Stimulated activated CD4-positive, alpha-beta T cell treated with anti-CD3 and anti-CD28 coated beads, Interleukin-12 subunit alpha, Interleukin-12 subunit beta, amount 100 ng/mL, for 24 hours (primary cell): Measurements from ENCODE around the gene EMX1.

Source experiments
- DNase-seq, 2 experiments: peaks; one replicate each; pipeline ENCODE4 v3.0.0-alpha.2; 2020; ENCODE audit warnings: low read depth in 2 of 2

The EMX1 gene

DNA sequence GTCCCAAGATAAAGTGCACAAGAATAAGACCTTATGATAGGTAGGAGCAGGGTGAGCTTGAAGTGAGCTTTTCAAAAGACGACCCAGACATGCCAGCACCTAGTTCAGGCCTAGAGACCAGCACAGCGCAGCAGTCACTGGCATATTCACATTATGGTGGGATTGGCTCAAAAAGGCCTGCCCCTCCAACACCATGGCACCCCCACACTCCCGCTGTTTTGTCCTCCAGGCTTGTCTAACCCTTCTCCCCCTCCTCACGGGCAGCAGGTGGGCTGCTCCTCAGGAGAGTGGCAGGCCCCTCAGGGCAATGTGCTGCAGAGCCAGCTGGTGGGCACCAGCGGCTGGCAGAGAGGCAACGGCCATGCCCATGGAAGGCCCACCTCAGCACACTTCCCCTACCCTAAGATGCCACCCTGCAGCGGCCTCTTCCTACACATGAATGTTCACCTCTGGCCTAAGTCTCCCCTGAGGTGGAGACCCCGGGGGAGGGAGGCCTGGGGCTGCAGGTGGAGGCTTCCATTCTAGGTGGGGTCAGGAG lies 25.6 kb downstream of the EMX1 start:
- DNase-seq = no peak

GRCh38 chr2:72943540-72944395 lies 26.4 kb downstream of the EMX1 start:
- no peak for DNase-seq

DNA sequence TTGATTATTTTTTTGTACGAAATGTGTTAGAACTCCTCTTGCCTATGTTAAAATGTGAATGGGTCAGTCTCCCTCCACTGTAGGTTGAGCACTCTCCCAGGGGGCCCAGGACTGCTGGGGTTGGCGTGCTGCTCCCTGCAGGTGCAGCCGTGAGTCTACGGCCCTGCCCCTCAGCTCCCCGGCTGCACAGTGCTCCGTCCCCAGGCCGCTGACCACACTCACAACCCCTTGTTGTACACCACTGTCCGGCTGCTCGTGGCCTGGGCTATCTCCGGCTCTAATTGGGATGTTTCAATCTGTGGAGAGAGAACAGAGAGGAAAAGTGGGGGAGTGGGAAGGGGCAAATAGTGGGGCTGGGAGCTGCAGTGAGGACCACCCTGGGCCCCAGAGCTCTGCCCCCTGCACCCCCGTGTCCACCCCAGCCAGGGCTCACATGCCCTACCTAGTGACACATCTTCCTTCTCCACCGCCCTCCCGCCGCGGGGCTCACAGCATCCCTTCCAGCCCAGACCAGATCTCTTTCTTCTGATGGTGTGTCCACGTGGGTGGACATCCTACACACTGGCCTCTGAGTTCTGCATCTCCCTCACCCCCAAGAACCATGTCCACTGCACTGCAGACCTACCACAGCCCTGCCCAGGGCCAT lies 27.6 kb downstream of the EMX1 start:
- DNase-seq = no peak

DNA sequence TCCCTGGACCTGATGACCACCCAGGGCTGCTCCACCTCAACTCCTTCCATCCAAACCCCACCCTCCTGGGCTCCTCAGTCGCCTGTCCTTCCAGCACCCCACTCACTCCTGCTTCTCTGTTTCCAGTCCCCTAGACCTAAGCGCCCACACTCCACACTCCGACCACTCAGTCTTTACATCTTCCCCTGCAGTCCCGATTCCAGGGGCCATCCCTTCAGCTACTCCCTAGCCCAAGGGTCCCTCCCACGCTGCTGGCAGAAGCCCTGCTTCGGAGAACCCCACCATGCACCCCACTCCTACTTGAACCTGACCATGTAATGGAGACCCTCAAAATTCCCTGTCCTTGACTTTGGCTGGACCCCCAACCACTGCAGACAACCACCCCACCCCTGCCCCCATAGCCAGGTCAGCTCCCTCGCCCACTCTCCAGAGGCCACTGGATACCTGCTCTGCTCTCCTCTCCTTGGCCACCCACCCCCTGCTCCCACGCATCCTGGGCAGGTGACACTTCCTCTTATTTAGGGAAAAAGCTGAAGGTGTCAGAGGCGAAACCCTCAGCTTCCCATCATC lies 28.2 kb downstream of the EMX1 start:
- no peak for DNase-seq

DNA sequence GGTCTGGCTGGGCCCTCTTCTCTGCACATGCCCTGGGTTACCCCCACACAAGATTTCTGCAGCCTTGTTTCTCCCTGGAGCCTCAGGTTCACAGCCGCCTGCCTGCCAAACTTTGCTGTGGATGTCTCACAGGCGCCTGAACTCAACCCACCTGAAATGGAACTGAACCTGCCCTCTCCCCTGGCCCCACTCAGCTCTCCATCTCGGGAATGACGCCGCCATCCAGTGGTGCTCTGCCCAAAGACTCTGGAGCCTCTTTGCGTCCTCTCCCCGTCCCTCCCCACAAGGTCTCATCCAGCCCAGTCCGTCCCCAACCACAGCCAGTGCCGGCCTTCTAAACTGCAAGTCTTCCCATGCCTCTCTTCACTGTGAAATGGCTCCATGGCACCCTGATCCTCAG lies 29.1 kb downstream of the EMX1 start:
- no peak for DNase-seq

DNA sequence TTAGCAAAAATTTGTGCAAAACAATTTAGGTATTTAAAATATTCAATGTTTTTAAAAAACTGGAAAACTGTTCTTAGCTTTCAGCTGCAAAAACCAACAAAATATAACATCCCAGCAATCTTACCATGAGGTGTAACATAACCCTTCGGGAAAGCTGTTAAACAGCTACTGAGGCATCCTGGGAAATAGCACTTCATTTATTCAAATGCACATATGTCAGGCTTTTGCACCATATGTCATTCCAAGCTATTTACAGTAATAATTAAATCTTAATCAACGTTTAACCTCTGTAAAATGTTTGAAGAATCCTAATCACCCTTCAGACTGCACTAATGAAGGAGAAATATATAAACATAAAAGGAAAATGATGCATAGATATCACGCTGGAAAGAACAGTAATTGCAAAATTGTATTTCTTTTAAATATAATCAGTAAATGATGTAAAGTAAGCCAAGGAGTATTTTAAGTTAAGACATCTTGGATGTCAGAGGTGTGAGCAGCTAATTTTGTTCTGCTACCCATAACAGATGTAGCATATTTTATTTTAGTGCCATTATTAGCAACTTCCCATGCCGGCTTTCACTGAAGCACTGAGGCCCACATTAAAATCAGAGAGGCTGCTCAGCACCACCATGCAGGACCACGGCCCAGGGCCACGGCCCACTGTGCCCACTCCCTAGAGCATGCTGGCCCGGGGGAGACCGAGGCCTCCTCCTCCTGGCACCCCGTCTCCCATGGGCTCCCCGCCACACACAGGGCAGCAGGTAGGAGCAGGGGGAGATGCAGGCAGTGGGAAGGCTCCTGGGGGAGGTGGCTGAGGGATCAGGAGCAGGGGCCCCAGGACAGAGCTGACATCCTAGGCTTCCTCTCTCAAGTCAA lies 30.9 kb downstream of the EMX1 start:
- DNase-seq = no peak

DNA sequence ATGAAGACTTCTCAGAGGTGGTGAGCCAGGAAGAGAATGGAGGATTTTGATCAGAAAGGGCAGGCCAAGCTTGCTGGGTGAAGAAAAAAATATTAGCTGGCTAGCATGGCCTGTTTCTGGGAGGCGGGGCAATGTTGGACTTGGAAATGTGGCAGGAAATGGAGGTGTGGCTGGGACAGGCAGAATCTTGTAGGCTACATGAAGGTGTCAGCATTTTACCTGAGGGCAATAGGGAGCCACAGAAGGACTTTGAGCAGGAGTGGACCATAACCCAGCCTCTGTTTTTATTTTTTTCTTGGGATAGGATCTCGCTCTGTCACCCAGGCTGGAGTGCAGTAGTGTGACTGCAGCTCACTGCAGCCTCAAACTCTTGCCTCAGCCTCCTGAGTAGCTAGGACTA lies 31.7 kb downstream of the EMX1 start:
- no peak for DNase-seq

DNA sequence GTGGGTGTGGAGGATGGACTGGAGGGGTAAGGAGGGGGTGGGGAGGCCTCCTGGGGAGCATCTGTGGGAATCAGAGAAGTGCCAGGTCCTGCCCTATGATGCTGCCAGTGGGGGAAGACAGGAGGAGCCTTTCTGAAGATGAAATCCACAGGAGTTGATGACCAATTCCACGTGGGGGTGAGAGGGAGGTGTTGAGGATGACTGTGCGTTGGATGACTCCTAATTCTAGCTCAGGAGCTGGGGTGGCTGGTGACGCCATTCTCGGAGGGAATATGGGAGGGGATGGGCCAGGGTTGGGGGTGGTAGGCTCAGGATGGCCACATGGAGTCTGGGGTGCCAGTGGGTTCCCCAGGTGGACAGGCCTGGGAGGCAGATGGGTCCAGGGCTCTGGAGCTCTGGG lies 32.3 kb downstream of the EMX1 start:
- no peak for DNase-seq

DNA sequence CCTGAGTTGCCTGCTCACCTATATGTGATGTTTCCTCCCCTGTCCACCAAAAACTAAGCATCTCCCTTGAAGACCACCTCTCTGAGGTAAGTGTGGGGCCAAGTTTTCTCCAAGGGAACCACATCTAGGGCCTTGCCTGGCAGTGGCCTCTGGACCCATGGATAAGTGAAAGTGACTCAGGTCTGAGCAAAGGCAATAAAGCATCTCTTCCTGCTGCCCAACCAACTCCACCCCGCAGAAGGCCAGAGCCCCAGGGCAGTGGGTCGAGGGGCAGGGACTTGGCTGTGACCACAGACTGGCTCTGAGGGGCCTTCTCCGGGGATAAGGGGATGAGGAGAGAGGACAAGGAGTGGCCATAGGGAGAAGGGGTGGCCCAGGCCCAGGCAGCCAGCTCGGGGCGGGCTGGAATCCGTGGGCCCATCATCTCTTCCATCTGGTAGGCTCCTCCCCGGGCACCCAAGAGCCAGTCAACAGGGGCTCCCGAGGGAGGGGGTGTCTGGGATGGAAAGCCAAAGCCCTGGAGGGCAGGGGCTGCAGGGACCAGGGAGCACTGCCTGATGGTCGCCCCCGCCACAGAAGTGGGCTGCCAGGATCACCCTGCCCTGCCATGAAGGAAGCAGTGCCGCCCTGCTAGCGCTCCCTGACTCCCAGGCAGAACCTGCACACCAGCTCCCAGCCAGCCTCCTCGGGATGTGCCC lies 33.4 kb downstream of the EMX1 start:
- no peak for DNase-seq

GRCh38 chr2:72951303-72952095 lies 34.2 kb downstream of the EMX1 start:
- no peak for DNase-seq

GRCh38 chr2:72952110-72952823 lies 34.9 kb downstream of the EMX1 start:
- no peak for DNase-seq

GRCh38 chr2:72952961-72953360 lies 35.6 kb downstream of the EMX1 start:
- DNase-seq = no peak

DNA sequence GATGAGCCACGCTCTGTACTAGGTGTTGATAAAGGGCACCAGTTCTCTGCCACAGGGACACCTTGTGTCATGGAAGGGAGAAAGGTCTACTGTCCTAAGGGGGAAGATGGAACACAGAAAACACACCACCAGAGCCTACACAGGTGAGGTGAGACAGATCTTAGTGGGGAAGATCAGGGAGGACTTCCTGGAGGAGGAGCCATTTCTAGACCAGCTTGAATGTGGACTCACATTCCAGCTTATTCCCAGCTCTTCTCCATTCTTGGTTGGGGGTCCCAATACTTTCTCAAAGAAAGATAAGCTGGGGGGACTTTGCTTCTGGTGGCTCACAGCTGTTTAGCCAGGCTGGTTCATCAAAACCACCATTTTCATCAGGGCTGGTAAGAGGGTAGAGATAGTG lies 36.2 kb downstream of the EMX1 start:
- no peak for DNase-seq

DNA sequence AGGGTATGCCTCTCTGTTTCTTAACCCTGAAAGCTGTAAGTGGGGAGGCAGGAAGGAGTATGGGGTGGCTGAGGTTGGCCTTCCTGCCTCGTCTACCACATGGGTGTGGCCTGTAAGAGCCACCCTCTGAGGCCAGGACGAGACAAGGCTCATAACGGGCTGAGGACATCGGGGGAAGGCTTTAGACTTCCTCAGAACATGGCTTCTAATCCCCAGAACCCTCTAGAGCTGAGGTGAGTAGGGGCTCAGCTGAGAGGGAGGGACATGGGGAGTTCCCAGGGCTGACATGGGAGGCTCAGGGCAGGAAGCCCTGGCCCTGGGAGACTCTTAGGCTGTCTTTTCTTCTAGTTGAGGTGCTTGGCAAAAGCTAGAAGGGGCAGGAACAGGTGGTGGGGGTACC lies 36.7 kb downstream of the EMX1 start:
- DNase-seq = no peak

- no peak for DNase-seq
Measured at GRCh38 chr2:72954376-72955227, 37.3 kb downstream of the EMX1 start.

DNA sequence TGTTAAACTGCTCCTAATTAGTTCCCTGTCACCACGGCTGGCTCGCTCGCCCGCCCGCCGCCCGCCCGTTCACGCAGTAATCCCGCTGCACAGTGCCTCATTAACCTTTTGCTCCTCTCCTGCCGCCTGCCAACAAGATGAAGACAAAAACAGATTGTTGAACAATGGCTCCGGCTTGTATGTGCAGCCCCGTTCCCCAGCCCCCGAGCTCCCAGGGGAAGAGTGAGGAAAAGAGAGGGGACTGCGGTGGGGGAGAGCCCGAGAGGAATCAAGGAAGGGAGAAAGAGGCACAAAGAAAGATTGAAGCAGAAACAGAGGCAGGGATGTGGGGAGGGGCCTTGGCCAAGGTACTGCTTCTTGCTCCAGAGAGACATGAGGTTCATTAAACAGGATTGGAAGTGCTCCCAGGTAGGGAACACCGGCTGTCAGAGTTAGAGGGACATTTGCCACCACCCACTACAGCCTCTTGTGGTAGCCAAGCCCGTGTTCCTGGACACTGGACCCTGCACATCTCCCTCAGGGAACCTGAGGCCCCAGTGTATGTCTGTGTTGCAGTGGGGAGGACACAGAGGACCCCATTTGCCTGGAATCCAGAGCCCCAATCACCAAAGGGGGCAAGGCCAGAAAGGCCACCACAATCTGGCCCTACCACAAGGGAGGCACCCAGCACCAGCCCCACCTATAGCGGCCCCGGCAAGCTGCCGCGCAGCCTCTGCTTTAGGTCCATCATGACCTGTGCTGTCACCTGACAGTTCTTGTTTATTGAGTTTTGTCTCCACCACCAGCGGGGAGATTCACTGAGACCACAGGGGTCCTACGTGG lies 38.1 kb downstream of the EMX1 start:
- DNase-seq = no peak

DNA sequence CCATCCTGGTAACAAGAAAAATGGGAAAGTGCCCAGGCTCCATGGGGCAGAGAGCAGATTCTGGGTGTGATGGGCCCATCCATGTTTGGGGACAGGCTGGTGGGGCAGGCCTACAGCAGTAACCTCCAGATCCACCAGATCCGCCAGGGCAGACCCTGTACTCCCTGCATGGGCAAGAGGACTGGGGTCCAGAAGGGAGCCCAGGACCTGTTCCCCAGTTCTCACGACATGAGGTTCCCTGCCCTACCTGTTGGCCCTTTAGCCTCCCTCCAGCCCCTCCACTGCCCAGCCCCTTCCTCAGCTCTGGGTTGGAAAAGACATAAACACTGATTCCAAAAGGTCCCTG lies 38.7 kb downstream of the EMX1 start:
- no peak for DNase-seq

DNA sequence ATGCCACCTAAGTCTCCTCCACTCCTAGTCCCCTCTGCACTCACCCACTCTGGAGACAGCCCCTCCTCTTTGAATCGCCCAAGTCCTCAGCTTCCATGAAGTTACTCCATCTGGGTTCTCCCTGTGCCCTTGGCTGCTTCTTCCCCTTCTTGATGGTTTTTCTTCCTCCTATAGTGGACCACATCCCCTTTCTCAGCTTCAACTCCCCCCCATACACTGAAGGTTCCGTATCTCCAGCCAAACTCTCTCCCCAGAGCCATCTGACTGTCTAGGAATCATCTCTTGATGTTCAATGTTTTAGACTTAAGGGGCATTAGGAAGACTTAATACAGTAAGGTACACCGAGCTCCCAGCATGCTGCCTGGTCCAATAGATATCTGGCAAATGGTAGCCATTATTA lies 39.6 kb downstream of the EMX1 start:
- DNase-seq = no peak
